Measurements from ENCODE around the gene FCRL5.

The FCRL5 gene

DNA sequence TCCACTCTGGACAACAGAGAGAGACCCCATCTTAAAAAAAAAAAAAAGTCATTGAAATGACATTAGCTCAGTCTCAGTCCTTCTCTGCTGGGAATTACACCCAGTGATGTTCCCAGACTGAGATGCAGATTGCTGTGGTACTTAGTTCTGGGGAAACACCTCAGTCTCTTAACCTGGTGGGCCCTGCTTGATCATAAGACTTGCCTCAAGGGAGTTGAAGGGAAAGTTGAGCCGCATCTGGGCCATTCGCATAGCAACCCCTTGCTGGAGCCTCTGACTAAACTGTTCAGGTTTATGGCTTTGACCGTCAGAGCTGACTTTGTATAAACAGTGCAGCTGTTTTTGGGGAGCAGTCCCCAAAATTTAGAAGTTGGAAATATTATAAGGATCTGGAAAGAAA lies 32.2 kb upstream of the FCRL5 start:
- TF ChIP-seq, protein P1, sequence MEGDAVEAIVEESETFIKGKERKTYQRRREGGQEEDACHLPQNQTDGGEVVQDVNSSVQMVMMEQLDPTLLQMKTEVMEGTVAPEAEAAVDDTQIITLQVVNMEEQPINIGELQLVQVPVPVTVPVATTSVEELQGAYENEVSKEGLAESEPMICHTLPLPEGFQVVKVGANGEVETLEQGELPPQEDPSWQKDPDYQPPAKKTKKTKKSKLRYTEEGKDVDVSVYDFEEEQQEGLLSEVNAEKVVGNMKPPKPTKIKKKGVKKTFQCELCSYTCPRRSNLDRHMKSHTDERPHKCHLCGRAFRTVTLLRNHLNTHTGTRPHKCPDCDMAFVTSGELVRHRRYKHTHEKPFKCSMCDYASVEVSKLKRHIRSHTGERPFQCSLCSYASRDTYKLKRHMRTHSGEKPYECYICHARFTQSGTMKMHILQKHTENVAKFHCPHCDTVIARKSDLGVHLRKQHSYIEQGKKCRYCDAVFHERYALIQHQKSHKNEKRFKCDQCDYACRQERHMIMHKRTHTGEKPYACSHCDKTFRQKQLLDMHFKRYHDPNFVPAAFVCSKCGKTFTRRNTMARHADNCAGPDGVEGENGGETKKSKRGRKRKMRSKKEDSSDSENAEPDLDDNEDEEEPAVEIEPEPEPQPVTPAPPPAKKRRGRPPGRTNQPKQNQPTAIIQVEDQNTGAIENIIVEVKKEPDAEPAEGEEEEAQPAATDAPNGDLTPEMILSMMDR (IDR thresholded peaks at IDR 0.05), result no peak
- TF ChIP-seq ZFX (IDR thresholded peaks at IDR 0.05; ENCODE audit: borderline replicate concordance), result no peak

DNA sequence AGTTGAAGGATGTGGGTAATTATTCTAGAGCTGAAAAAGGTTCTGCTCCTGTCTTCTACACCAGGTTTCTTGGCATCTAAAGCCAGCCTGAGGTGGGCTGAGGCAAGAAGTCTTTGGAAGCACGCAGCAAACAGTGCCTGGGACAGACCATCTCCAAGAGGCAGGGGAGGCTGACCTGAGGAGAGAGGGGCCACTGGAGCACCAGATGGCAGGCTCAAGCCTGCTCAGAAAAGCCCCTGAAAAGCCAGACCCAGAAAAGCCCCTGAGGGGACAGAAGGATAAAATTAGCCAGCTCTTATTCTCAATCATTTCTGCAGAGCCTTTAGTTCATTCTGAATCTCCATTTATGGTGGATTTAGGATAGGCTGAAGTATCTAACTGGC lies 28.5 kb upstream of the FCRL5 start:
- no peak for TF ChIP-seq ZFX (IDR thresholded peaks at IDR 0.05; ENCODE audit: borderline replicate concordance)
- TF ChIP-seq, protein P1 (IDR thresholded peaks at IDR 0.05), result no peak
- H3K27ac ChIP-seq, result no peak overlapping the region

More for the DNA sequence above, 32.2 kb upstream of the FCRL5 start:
- no peak overlapping the region for H3K27ac ChIP-seq

DNA sequence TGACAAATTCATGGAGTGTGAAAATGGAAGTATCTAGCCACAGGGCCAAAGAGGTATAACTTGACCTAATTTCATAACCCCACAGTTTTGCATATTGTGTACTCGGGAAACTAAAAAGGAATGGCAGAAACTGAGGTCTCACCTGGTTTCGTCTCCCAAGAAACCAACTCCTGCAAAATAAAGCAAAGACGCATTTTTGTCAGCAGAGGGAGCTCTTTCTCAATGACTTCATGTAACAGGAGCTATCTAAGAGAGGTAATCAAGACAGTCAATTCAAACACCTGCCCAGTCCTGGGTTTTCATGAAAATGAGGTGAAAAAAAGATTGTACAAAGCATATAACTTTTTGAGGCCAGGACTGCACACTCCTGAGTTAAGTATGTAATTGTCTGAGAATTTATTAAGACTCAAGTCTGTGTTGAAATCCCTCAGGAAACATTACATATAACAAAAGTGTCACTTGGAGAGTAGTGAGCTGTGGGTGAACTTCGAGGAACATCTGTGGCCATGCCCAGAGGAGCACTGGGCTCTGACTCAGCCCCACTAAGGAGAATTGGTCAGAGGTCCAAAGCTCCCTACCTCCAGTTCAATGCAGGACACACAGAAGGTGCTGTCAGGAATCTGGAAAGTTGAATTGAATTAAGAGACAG lies 28.0 kb upstream of the FCRL5 start:
- H3K27ac ChIP-seq, result no peak overlapping the region
- TF ChIP-seq, protein P1 (IDR thresholded peaks at IDR 0.05), result peak; percentile 94
- TF ChIP-seq ZFX (IDR thresholded peaks at IDR 0.05; ENCODE audit: borderline replicate concordance), result no peak

DNA sequence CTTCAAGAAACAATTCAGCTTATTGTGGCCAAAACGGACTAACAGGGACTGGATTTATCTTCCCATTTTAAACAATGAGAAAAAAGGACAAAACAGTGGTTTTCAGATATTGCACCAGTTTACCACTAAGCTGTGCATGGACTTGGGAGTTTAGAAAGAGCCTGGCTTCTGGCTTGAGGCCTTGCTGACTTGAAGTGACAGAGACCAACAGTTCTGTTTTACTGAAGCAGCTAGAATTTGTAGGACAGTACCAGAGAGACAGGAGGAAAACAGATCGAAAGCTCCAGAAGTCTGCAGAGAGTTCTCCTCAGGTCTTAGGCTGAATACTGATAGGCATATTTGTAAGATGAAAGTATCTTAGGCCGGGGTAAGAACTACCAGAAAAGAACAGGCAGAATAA lies 25.1 kb upstream of the FCRL5 start:
- no peak for TF ChIP-seq ZFX (IDR thresholded peaks at IDR 0.05; ENCODE audit: borderline replicate concordance)
- TF ChIP-seq, protein P1 (IDR thresholded peaks at IDR 0.05), result no peak
- H3K27ac ChIP-seq, result no peak overlapping the region

DNA sequence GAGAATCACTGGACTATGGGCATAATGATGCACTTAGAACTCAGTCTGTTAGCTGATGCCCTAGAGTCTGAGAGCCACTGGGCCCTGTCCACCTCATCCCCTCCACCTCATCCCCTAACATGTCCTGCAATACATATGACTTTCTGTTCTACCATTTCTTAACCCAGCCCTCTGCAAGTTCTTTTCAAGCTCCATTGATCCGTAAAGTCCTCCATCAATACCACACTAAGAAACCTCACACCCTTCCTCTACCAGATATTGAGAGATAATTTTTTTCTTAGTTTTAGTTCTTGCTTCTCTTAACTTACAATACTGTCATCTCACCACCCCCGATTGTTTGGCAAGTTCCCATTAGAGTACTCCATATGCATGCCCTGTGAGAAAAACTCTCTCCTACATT lies 23.4 kb upstream of the FCRL5 start:
- TF ChIP-seq ZFX (IDR thresholded peaks at IDR 0.05; ENCODE audit: borderline replicate concordance), result no peak
- TF ChIP-seq, protein P1 (IDR thresholded peaks at IDR 0.05), result no peak
- no peak overlapping the region for H3K27ac ChIP-seq

DNA sequence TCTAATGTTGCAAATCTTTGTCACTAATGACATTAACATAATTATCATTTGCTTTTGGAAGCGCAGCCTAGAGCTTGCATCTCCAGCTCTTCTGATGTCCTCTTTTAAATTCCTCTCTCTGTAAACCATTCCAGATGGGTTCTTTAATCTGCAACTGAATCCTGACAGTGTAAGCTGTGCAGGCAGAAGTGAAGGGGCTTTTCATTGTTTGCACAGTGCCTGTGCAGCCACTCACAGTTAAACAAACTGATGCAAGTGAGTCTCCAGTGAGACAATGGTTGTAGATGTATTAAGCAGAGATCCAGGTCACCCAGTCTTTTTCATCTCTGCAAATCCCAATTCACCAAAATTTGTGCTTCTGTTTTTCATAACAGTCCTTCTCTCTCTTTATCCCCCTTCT lies 22.5 kb upstream of the FCRL5 start:
- H3K27ac ChIP-seq, result no peak overlapping the region
- TF ChIP-seq, protein P1 (IDR thresholded peaks at IDR 0.05), result no peak
- TF ChIP-seq ZFX (IDR thresholded peaks at IDR 0.05; ENCODE audit: borderline replicate concordance), result no peak

DNA sequence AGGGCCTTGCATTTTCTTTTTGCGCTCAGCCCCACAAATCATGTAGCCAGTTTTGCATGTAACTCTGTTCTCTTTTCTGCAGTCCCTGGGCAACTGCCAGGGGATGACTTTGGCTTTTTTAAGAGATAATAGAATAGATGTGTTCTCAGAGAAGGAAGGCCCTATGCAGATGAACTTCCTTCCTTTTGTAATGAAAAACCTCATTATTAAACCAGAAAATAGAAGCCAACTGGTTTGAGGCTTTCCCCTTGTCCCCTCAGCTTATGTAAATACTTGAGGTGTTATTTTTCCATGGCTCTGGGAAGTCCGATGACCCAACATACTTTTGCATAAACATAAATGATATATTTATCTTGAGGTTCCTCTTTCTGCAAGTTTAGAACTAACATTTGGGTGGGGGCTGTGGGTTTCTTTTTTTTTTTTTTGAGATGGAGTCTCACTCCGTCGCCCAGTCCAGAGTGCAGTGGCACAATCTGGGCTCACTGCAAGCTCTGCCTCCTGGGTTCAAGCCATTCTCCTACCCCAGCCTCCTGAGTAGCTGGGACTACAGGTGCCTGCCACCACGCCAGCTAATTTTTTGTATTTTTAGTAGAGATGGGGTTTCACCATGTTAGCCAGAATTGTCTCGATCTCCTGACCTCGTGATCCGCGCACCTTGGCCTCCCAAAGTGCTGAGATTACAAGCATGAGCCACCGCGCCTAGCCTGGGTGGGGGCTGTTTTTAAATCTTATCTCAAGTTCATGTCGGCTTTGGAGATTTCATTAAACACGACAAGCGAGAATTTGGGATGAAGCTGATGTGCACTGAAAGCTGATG lies 14.4 kb upstream of the FCRL5 start:
- H3K27ac ChIP-seq, result no peak overlapping the region
- TF ChIP-seq, protein P1 (IDR thresholded peaks at IDR 0.05), result no peak
